ENCODE measurements around the gene LRCH1. TPM values are rescaled to one million over a fixed set of nuclear protein-coding genes. Genes with fewer than 3 reads are reported as not detected.
A peak's percentile ranks its signal among the peaks of the same experiment; 100 is the strongest.

The LRCH1 gene
- polyA plus RNA-seq, 1 of the 3 experiments (the other 2 are of a cell fraction) = 5.5 TPM

GRCh38 chr13:46569456-46569855, 16.5 kb downstream of the LRCH1 start (continued):
- TF ChIP-seq SMC3 (IDR thresholded peaks at IDR 0.05; ENCODE audit: low read depth, low read length) (no peak), RCOR1 (IDR thresholded peaks at IDR 0.05; ENCODE audit: low read length) (no peak), RXRA (IDR thresholded peaks at IDR 0.05; ENCODE audit: borderline replicate concordance, low read depth) (no peak), SIN3A (IDR thresholded peaks at IDR 0.05; ENCODE audit: borderline replicate concordance, low read depth, low read length) (no peak), CTCF (IDR thresholded peaks at IDR 0.05) (no peak), FOSL2 (IDR thresholded peaks at IDR 0.05; ENCODE audit: borderline replicate concordance, low read depth) (no peak), RAD21 (IDR thresholded peaks at IDR 0.05; ENCODE audit: low read length) (no peak), FOXM1 (IDR thresholded peaks at IDR 0.05; ENCODE audit: low read depth) (no peak), TCF12 (IDR thresholded peaks at IDR 0.05) (no peak)

GRCh38 chr13:46570273-46570672, 17.3 kb downstream of the LRCH1 start:
- Histone ChIP-seq H3F3A (replicated peaks; ENCODE audit: insufficient read depth) (peaks cover 6% of the 10 kb centered on the region), H2AFZ (ENCODE audit: low read depth) (no peak overlapping the region), H3K9me3 (no peaks in the 10 kb centered on the region), H3K4me1 (ENCODE audit: control insufficient read depth in 1 of 2, insufficient read depth in 2 of 2, low read depth in 1 of 2, low read length in 1 of 2) (peaks cover 17 to 19% of the 10 kb centered on the region in 2 experiments; a peak in 3 of 4 replicates), H3K27ac (ENCODE audit: low read depth in 2 of 2, low read length in 1 of 2) (no peak overlapping the region), H3K4me2 (no peak overlapping the region), H3K4me3 (ENCODE audit: low read depth in 2 of 2, low read length in 1 of 2) (no peak overlapping the region), H3K27me3 (ENCODE audit: insufficient read depth) (no peaks in the 10 kb centered on the region), H3K79me2 (ENCODE audit: insufficient read depth) (peaks cover 90% of the 10 kb centered on the region), H3K9me2 (no peaks in the 10 kb centered on the region), H3K9ac (no peak overlapping the region), H3K36me3 (replicated peaks in 1 of 2; ENCODE audit: control insufficient read depth in 1 of 2, insufficient read depth in 2 of 2, low read length in 1 of 2) (no peaks in the 10 kb centered on the region), H4K20me1 (ENCODE audit: insufficient read depth) (peaks cover 50% of the 10 kb centered on the region)
- peak; percentile 32; the same call in 1 of the 2 replicates for TF ChIP-seq GATA2 (CRISPR knock-in tag; IDR thresholded peaks at IDR 0.05)
- TF ChIP-seq NFIC (IDR thresholded peaks at IDR 0.05; ENCODE audit: borderline replicate concordance) = no peak
- CTCF ChIA-PET = interaction anchor here (0.9 to 2.7 kb wide), 3 partner anchors 18 to 151 kb away, joined by 3 to 7 read pairs (median 5); no protein-coding TSS in a partner anchor
- 74% methylated on average over 4 of the region's 4 CpGs for WGBS (ENCODE audit: low lambda C conversion rate)
- no peak for DNase-seq
- POLR2A ChIA-PET = no interaction called here

- TF ChIP-seq RAD21 (IDR thresholded peaks at IDR 0.05; ENCODE audit: low read length) (no peak), TEAD4 (IDR thresholded peaks at IDR 0.05; ENCODE audit: borderline replicate concordance, insufficient read depth) (no peak), USF1 (IDR thresholded peaks at IDR 0.05; ENCODE audit: borderline replicate concordance, low read depth) (no peak), PBX3 (IDR thresholded peaks at IDR 0.05) (no peak), IRF3 (IDR thresholded peaks at IDR 0.05; ENCODE audit: low read depth, low read length) (no peak), YY1 (IDR thresholded peaks at IDR 0.05; ENCODE audit: low read depth) (no peak), GATA2 (CRISPR knock-in tag; IDR thresholded peaks at IDR 0.05) (no peak)
- Histone ChIP-seq H3K4me3 (ENCODE audit: low read depth in 2 of 2, low read length in 1 of 2) (no peak overlapping the region), H4K20me1 (ENCODE audit: insufficient read depth) (peaks cover 46% of the 10 kb centered on the region), H3K27me3 (ENCODE audit: insufficient read depth) (no peaks in the 10 kb centered on the region), H3K4me1 (ENCODE audit: control insufficient read depth in 1 of 2, insufficient read depth in 2 of 2, low read depth in 1 of 2, low read length in 1 of 2) (peaks cover 17 to 30% of the 10 kb centered on the region in 2 experiments; a peak in 3 of 4 replicates), H3K9me2 (no peaks in the 10 kb centered on the region), H3K4me2 (no peak overlapping the region), H3F3A (replicated peaks; ENCODE audit: insufficient read depth) (peaks cover 14% of the 10 kb centered on the region), H3K27ac (ENCODE audit: low read depth in 2 of 2, low read length in 1 of 2) (peak overlapping the region in 1 of 2 experiments; percentile 1; a peak in 1 of 4 replicates), H3K79me2 (ENCODE audit: insufficient read depth) (peaks cover 85% of the 10 kb centered on the region), H3K36me3 (replicated peaks in 1 of 2; ENCODE audit: control insufficient read depth in 1 of 2, insufficient read depth in 2 of 2, low read length in 1 of 2) (no peaks in the 10 kb centered on the region), H3K9me3 (no peaks in the 10 kb centered on the region), H3K9ac (no peak overlapping the region), H2AFZ (ENCODE audit: low read depth) (no peak overlapping the region)
- CTCF ChIA-PET = interaction anchor here (0.9 to 1.0 kb wide), 2 partner anchors 10 to 20 kb away, joined by 3 read pairs; no protein-coding TSS in a partner anchor
- 97% methylated on average over 11 of the region's 11 CpGs for WGBS (ENCODE audit: low lambda C conversion rate)
- POLR2A ChIA-PET = no interaction called here
- DNase-seq = no peak
Observed at GRCh38 chr13:46571189-46571908, 18.4 kb downstream of the LRCH1 start.

All from SK-N-SH (cell line).